Tongue (tissue), 2 donors: ENCODE results near the gene TMEM271. TPM values are rescaled to one million over a fixed set of nuclear protein-coding genes. Genes with fewer than 3 reads are reported as not detected.

Experiments used
- DNase-seq: peaks from one replicate; pipeline ENCODE4 v3.0.0-alpha.2; 2015
- total RNA-seq: library from RNA; depleted of rRNA; stranded (reverse); fragments of >200 nt; gene quantifications from one replicate; pipeline ENCODE4 v1.2.3, GENCODE V29; 2014

TMEM271 gene
- total RNA-seq, 1 donor from 2014 or later, result 0.41 TPM

DNA sequence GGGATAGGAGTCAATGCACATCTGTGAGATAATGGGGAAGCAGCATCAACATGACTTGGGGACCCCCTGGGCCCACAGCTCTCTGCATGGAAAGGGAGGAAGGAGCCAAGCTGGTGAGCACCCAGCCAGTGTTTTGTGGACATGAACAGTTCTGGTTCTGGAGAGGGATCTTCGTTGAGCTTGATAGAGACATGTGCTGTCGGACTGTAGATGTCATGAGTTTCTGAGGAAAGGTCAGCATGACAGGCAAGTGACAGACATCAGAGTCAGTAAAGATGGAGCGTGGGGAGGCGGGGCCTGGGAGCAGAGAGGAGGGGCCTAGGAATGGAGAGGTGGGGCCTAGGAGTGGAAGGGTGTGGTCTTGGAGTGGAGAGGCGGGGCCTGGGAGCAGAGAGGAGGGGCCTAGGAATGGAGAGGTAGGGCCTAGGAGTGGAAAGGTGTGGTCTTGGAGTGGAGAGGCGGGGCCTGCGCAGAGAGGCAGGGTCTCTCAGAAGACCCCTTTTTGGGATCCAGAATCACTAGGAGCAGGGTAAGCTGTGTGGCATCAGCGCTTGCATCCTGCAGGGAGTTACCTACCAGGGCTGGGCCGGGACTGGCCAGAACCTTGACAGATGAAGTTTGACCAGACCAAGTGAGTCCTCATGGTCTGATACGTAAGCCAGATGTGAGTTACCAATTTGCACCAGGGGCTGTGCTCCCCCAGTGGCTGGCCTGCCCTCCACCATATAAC is 43.3 kb downstream of the TMEM271 start:
- DNase-seq, result no peak

DNA sequence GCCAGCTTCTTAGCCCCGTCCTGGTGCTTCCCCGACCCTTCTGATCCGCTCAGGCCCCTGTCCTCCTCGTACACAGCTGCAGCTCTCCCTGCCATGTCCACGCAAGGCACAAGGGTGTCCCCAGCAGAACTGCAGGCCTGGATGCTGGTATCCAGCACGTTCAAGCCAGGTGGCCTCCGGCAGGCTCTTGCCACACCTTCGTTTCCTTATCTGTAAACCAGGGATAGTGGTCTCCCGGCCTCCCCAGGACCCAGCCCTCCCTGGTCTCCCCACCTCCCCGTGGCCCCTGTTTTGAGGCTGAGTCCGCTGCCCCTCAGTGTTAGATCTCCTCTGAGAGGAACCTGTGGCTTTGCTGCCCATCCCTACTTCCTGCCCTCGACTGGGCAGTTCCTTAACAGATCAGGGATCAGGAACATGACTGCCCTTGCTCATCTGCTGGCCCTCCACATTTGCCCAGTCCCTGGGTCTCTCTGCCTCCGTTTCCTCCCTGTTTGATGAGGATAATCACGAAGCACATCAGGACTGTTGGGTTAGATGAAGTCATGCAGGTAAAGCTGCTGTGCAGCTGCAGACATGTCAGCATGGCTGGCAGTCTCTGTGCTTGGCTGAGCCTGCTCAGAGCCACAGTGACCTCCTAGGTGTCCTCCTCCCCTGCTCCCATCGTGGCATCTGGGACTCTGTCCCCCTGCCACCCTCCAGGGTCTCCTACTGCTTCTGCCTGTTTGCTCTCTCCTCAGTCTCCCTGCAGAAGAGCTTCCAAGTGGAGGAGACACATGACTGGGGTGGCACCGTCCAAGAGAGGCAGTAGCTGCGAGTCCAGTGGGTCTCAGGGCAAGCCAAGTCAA is 44.2 kb downstream of the TMEM271 start:
- DNase-seq, result no peak

DNA sequence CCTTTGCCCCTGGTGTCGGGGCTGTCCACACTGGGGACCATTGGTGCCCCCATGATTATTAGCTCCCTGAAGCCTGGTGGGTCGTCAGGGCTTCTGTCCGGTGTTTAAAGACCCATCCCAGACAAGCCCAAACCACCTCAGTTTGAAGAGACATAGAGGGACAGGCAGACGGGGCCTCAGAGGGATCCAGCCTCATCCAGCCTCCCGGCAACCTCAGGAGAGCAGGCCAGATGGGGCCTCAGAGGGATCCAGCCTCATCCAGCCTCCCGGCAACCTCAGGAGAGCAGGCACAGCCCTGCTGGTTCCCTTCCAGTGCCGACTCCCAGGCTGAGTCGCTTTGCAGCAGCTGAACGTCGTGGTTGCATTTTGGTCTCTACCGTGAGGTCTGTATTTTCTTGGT is 45.0 kb downstream of the TMEM271 start:
- no peak for DNase-seq

DNA sequence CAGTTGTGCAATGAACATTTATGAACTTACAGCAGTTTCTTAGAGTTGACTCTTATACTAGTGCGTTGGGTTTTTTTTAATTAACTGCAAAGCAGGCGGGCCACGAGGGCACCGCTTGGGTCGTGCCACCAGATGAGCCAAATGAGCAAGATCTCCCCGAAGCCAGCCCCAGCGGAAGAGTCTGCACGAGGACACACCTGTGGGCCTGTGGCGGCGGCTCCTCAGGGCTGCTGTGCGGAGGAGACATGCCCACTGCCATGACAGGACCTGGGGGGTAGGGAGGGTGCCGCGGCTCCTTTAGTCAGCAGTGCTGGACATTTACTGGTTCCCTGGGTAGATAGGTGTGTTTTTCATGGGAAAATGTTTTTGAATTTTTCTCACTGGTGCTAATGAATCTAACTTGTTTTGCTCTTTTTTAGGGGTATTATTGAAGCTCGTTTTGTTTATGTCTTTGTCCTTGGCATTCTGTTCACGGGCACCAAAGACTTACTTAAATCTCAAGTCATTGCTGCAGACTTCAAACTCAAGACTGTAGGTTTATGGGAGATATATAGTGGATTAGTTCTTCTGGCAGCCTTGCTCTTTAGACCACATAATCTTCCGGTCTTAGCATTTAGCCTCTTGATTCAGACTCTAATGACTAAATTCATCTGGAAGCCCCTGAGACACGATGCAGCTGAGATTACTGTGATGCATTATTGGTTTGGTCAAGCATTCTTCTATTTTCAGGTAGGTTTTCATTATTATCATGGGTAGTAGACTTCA is 45.9 kb downstream of the TMEM271 start:
- no peak for DNase-seq

DNA sequence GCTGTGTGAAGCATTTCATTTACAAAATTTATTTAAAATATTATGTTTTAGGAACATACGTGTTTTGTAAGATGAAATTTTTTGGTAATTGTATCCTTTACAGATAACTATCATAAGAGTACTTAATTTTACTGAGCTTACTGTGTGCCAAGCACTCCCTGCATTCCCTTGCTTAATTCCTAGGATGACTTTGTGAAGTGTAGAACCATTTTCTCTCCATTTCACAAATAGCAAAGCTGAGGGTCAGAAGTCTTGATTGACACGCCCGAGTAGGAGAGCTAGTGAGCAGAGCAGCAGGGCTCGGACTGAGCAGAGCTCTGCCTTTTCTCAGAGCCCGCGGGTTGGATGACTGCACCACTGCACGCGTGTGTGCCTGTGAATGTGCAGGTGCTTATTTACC is 46.5 kb downstream of the TMEM271 start:
- DNase-seq, result no peak

DNA sequence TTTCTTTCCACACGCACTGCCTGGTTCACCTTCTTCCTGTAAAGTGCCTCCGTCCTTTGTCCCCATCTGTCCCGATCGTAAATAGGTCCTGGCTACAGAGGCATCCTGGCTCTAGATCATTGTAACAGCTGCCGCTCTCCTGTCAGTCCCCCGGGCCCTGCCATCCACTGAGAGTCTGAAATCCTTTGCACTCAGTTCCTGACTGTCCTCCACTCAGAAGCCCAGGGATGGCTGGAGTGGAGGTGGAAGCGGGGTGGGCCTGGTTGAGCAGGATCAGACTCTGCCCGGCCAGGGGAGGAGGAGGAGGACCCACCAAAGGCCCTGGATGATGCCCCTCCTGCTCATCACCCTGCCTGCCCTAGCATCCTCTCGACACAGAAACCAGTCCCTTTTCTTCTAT is 47.3 kb downstream of the TMEM271 start:
- no peak for DNase-seq

DNA sequence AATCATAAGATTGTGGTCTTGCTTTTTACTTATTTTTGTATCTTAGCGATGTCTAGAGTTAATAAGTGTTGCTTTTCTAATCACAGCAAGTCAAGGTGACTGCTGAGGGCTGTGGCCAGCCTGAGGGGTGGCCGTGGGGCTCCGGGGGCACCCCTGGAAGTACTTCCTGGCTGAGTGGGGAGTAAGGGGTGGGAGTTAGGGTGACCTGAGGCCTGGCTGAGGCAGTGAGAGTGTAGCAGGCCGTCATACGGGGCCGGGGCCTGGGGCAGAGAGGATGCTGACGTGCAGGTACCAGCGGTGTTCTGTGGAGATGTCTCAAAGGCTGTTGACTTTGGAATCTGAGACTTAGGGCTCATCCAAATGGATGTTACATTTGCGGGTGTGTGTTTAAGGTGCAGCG is 47.8 kb downstream of the TMEM271 start:
- DNase-seq, result no peak

DNA sequence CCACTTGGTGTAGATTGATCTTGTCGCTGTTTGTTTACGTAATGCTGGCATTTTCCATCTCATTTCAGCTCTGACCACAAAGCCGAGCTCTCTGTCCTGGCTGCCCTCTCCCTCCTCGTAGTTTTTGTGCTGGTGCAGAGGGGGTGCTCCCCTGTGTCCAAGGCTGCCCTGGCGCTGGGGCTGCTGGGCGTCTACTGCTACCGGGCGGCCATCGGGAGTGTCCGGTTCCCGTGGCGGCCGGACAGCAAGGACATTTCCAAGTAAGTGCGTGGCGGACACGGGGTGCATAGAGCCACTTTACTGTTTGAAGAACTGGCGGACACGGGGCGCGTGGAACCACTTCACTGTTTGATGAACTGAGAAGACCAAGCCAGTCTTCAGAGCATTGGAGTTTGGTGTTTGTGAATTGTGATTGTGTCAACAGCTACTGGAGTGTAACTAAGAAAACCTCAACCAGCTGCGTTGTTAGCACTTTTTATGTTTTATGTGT is 49.1 kb downstream of the TMEM271 start:
- no peak for DNase-seq

DNA sequence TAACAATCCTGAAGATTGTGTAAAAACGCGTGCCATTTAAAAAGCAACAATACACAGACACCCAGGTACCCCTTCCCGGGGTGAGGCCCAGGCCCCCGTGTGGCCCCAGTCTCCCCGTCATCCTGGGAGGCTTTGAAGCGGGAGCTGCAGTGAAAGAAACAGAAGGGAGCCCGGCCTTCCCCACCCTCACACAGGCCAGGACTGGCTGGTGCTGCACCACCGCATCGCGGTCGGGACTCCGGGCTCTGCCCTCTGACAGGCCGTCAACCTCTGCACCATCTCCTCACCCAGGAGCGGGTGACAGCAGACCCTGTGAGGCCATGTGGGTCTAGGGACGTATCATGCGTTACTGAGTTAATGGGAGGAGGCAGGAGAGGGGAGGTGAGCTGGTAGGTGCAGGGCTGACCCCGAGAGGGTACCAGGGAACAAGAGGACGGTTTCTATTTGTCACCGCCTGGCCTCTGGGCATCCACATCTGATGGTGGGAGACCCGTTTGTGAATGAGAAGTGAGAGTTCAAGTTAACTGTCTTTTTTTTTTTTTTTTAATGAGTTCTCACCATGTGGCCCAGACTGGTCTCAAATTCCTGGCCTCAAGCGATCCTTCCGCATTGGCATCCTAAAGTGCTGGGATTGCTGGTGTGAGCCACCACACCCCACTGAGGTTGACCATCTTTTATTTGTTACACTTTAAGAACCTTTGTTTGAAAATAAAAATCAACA is 49.7 kb downstream of the TMEM271 start:
- no peak for DNase-seq

DNA sequence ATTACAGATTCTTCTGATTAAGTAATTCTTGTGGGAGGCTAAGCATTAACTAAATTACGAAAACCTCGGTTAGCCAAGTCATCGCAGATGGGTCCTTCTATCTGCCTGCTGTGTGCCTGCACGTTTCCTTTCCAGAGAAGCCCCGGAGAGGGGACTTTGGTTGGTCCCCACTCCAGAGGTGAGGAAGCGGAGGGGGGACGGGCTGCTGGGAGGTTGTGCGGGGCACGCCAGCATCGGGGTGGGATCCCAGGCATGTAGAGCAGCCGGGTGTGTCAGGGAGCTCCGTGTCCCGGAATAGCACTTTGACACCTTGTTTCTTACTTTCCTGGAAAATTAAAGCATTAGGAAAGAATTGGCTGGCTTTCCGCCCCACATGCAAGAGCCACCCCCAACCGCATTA is 50.4 kb downstream of the TMEM271 start:
- no peak for DNase-seq

DNA sequence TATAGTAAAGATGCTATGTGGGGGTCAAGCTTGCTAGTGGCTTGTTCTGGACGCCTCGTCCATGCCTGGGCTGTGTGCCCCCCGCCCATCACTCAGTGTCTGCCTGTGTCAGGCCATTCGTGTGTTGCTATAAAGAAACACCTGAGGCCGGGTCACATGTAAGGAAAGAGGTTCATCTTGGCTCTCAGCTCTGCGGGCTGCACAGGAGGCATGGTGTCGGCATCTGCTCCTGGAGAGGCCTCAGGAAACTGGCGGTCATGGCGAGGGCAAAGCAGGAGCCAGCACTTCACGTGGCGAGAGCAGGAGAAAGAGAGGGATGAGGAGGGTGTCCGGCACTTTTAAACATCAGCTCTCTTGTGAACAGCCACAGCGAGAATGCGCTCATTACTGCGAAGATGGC is 51.9 kb downstream of the TMEM271 start:
- no peak for DNase-seq

Other genes starting within 250 kb of the TMEM271 start
- 36.8 TPM for gene ZNF141, start 238.5 kb downstream of the TMEM271 start, total RNA-seq
- gene ZNF721, start 77.1 kb downstream of the TMEM271 start, total RNA-seq, result 63.1 TPM
- 35.7 TPM for gene PIGG, start 77.1 kb downstream of the TMEM271 start, total RNA-seq
- 3.5 TPM for gene PDE6B, start 49.3 kb upstream of the TMEM271 start, total RNA-seq
- gene ATP5ME, start 98.0 kb upstream of the TMEM271 start, total RNA-seq, result 103 TPM
- gene MYL5, start 98.2 kb upstream of the TMEM271 start, total RNA-seq, result 443 TPM
- 3.7 TPM for gene SLC49A3, start 112.9 kb upstream of the TMEM271 start, total RNA-seq
- 62.0 TPM for gene PCGF3, start 129.5 kb upstream of the TMEM271 start, total RNA-seq
- gene CPLX1, start 249.8 kb upstream of the TMEM271 start, total RNA-seq, result not detected